Measurements from ENCODE around the gene FASTKD1. TPM values are rescaled to one million over a fixed set of nuclear protein-coding genes. Genes with fewer than 3 reads are reported as not detected.
"Not testable (repeated sequence)": the region's sequence is repeated elsewhere in the genome, so short reads cannot be mapped to it uniquely, and the experiment has no call there.

Gene FASTKD1
- total RNA-seq, 4 donors from 2014 or later: 9.4 to 35.9 (median 19.5) TPM

GRCh38 chr2:169520896-169521295 is 52.8 kb downstream of the FASTKD1 start:
- no peak for DNase-seq
- no peak for TF ChIP-seq POLR2A (IDR thresholded peaks at IDR 0.05)
- TF ChIP-seq CTCF (IDR thresholded peaks at IDR 0.05): no peak
- no peaks in the 10 kb centered on the region for H3K9me3 ChIP-seq
- no peak overlapping the region for H3K27ac ChIP-seq
- no peaks in the 10 kb centered on the region for H3K4me1 ChIP-seq
- intact Hi-C loops (cut with DNase I; ENCODE audit: low total_unique reads): no loop called here
- H3K27me3 ChIP-seq: no peaks in the 10 kb centered on the region
- H3K4me3 ChIP-seq: no peak overlapping the region
- H3K36me3 ChIP-seq: no peaks in the 10 kb centered on the region

GRCh38 chr2:169516488-169516995 is 57.1 kb downstream of the FASTKD1 start:
- H3K36me3 ChIP-seq; intact Hi-C loops (cut with DNase I; ENCODE audit: low total_unique reads); DNase-seq; H3K9me3 ChIP-seq; H3K27ac ChIP-seq; H3K4me3 ChIP-seq; H3K27me3 ChIP-seq; H3K4me1 ChIP-seq: not testable (repeated sequence)

GRCh38 chr2:169514758-169515157 is 58.9 kb downstream of the FASTKD1 start:
- H3K36me3 ChIP-seq; intact Hi-C loops (cut with DNase I; ENCODE audit: low total_unique reads): not testable (repeated sequence)

GRCh38 chr2:169513926-169514325 is 59.7 kb downstream of the FASTKD1 start:
- Histone ChIP-seq H3K27ac (no peak overlapping the region), H3K9me3 (no peaks in the 10 kb centered on the region), H3K27me3 (no peaks in the 10 kb centered on the region), H3K36me3 (no peaks in the 10 kb centered on the region), H3K4me3 (no peak overlapping the region), H3K4me1 (peaks cover 0 to 2% of the 10 kb centered on the region in 2 donors)
- DNase-seq: no peak
- TF ChIP-seq CTCF (IDR thresholded peaks at IDR 0.05) (no peak), POLR2A (IDR thresholded peaks at IDR 0.05) (no peak)
- intact Hi-C loops (cut with DNase I; ENCODE audit: low total_unique reads): no loop called here

More at GRCh38 chr2:169514758-169515157, 58.9 kb downstream of the FASTKD1 start:
- not testable (repeated sequence) for H3K9me3 ChIP-seq, H3K4me3 ChIP-seq, DNase-seq, H3K27me3 ChIP-seq, H3K27ac ChIP-seq, H3K4me1 ChIP-seq

- intact Hi-C loops (cut with DNase I; ENCODE audit: low total_unique reads): no loop called here
- Histone ChIP-seq H3K9me3 (no peaks in the 10 kb centered on the region), H3K27ac (no peak overlapping the region), H3K4me3 (no peak overlapping the region), H3K4me1 (peaks cover 0 to 3% of the 10 kb centered on the region in 2 donors), H3K36me3 (no peaks in the 10 kb centered on the region), H3K27me3 (no peaks in the 10 kb centered on the region)
- TF ChIP-seq CTCF (IDR thresholded peaks at IDR 0.05) (no peak), POLR2A (IDR thresholded peaks at IDR 0.05) (no peak)
- DNase-seq: no peak
These were observed 60.6 kb downstream of the FASTKD1 start for GRCh38 chr2:169513094-169513493.

GRCh38 chr2:169512525-169512924 is 61.1 kb downstream of the FASTKD1 start:
- intact Hi-C loops (cut with DNase I; ENCODE audit: low total_unique reads): no loop called here
- Histone ChIP-seq H3K36me3 (no peaks in the 10 kb centered on the region), H3K4me3 (no peak overlapping the region), H3K27me3 (no peaks in the 10 kb centered on the region), H3K9me3 (no peaks in the 10 kb centered on the region), H3K4me1 (peaks cover 0 to 3% of the 10 kb centered on the region in 2 donors), H3K27ac (no peak overlapping the region)
- no peak for DNase-seq
- TF ChIP-seq POLR2A (IDR thresholded peaks at IDR 0.05) (no peak), CTCF (IDR thresholded peaks at IDR 0.05) (no peak)
